Cerebellar cortex (tissue), 1 donor: ENCODE results near the gene CNDP2.
"Not testable (repeated sequence)": the region's sequence is repeated elsewhere in the genome, so short reads cannot be mapped to it uniquely, and the experiment has no call there.

Source experiments
- DNase-seq: peaks from one replicate; pipeline ENCODE4 v3.0.0-alpha.2; 2015; ENCODE audit warnings: low spot score

CNDP2 gene

DNA sequence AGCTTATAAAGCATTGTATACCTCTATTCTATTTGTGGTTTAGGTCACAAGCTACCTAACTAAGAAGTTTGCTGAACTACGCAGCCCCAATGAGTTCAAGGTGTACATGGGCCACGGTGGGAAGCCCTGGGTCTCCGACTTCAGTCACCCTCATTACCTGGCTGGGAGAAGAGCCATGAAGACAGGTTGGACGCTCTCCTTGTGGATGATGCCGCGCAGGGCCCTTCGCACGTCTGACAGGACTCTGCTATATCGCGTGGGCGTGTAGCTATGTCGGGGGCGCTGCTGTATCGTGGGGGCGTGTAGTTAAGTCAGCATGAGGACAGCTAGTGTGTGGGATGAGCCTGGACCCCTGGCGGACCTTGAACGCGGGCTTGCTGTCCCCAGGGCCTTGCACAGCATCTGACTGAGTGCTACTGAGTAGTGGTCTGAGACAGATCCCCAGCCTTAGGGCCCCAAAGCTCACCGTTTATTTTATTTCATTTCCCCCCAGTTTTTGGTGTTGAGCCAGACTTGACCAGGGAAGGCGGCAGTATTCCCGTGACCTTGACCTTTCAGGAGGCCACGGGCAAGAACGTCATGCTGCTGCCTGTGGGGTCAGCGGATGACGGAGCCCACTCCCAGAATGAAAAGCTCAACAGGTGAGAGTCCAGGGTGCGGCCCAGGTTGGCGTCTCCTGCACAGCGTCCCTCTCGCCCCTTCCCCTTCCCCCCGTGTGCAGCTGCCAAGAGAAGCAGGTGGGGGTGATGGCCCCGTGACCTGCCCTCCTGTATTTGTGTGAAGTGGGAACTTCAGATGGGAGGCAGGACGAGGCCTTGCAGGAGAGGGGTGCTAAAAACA lies 22.5 kb downstream of the CNDP2 start:
- no peak for DNase-seq

DNA sequence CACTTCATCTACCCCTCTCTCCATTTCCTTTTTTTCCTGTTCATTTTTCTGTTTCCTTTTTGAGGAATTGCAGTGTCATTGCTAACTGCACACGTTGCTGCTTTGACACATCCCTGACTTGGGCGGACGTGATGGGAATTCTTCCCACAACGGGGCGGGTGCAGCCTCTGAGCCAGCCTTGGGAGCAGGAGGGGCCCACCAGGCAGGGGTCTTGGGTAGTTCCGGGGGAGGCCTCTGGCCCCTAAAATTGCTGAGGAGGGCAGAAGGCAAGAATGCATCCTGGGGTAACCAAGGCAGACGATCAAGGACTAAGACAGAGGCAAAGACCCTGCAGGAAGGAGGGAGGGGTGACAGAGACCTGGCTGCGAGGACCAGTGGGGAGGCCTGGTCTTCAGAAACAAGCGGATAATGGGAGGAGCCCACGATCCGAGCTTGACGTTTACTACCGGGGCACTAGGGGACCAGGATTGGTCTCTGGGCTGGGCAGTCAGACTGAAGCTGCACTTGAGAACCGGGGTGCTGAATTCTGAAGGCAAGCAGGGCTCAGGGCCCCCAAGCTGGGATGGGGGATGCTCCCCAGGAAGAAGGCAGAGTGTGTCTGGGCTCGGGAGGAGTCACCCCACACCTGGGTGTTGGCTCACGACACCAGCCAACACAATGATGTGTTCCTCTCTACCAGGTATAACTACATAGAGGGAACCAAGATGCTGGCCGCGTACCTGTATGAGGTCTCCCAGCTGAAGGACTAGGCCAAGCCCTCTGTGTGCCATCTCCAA lies 23.3 kb downstream of the CNDP2 start:
- DNase-seq: no peak

GRCh38 chr18:74520096-74520833 lies 24.1 kb downstream of the CNDP2 start:
- DNase-seq: no peak

DNA sequence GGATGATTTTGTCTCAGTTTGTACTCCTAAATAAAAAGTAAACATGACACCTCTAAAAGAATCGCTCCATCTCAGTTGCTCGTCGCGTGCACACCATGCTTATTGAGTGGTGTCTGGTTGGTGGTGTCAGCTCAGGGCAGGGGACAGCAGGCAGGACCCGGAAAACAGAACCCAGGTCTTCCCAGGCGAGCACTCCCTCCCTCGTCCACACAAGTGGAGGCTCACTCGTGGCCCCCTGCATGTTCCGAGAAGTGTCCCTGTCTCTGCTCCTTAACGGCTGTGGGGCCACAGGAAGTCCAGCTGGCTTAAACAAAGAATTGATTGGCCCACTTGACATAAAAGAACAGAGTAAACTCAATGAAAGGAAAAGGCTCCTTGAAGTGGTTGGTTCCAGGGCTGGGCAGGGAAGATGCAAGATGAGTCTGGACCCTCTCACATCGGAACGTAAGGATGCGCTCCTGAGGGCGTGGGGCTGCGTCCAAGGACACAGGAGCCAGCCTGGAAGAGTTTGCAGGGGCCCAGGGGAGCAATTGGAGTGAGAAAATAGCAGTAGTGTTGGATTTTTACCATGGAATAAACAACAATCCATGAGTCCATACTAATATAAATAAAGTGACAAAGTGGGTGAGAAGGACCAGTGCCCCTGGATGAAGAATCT lies 25.0 kb downstream of the CNDP2 start:
- no peak for DNase-seq

- no peak for DNase-seq
Measured at GRCh38 chr18:74522635-74523548, 26.7 kb downstream of the CNDP2 start.

DNA sequence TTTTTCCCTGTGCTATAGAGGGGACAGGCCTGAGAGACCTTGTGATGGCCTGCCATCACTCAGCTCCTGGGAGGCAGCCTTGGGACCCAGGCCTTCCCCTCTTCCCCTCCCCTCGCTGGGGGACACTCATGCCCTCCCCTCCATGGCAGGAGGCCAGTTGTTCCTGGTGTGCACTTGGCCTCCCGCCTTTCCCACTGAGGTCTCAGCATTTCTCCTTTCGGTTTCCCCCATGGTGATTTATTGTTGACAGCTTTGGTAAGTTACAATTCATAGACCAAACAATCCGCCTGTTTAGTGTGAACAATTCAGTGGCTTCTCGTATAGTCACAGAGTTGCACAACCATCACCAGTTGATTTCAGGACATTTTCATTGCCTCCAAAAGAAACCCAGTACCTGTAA lies 27.9 kb downstream of the CNDP2 start:
- DNase-seq: no peak

GRCh38 chr18:74524915-74525314 lies 28.8 kb downstream of the CNDP2 start:
- DNase-seq: not testable (repeated sequence)

DNA sequence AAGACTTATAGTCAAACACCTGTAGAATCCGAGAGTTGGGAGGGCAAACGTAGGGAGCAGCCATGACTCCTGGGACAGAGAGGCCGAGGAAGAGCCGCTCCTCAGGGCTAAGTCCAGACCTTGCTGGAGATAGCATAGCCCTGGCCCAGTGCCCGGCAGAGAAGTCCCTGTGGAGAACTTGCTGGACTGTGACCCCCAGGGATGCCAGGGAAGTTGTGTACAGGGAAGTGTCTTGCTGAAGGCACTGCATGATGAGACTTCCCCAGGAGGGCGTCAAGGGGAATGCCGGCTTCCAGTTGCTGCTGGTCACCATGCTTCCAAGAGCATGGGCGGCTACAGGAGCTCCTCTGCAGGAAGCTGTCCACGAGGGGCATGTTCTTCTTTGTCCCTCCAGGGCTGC lies 29.6 kb downstream of the CNDP2 start:
- DNase-seq: no peak

DNA sequence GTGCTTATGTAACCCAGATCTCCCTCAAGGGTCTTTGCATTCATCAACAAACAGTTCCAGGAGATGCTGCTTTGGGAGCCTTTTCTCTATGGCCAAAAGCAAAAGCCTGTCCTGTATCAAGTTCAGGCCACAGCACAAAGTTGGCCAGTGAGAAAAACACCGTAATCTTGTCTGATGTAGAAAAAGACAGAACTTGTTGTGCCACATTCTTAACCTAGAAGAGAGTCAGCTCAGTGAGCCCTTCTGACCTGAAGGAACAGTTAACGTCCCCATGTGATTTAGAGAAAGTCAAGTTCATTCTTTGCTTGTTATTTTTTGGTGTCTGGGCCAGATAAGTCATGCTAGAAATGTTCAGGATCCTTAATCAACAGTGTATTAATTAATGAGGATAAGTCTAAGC lies 30.3 kb downstream of the CNDP2 start:
- DNase-seq: no peak

- DNase-seq: no peak
Measured at GRCh38 chr18:74528478-74528877, 32.3 kb downstream of the CNDP2 start.

- no peak for DNase-seq
Measured at GRCh38 chr18:74528913-74529312, 32.8 kb downstream of the CNDP2 start.

GRCh38 chr18:74529378-74529777 lies 33.2 kb downstream of the CNDP2 start:
- DNase-seq: no peak

DNA sequence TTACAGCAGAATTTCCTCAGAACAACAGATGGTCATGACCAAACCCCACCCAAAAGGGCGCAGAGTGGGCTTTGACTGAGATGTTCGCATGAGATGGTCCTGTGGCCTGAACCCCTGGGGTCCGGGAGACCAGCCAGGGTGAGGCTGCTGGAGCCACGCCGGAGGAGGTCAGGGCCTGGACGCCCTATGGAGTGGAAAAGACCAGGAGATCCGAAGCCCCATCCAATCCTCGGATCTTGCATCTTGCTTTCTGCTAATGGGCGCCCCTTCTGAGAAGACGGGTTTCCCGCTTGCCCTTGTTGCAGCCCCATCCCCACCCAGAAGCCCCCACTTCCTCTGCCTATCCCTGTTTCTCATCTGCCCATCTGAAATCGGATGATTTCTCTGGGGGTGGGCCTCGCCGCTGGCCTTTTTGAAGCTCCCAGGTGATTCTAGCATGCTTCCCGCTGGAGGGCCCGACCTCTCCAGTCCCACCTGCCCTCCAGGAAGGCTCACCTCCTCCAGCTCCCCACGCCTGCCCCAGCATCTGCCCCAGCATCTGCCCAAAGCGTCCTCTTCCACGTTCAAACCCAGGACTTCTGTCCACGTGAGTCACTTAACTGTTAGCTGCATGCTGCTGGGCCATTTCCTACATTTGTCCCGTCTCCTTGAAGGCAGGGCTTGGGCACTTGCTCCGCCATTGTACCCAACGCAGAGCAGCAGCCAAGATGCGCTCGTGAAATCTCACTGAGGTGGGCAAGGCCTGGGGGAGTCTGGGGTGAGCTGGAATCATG lies 33.8 kb downstream of the CNDP2 start:
- no peak for DNase-seq

- DNase-seq: no peak
Measured at GRCh38 chr18:74530584-74530862, 34.4 kb downstream of the CNDP2 start.

GRCh38 chr18:74531043-74531442 lies 34.9 kb downstream of the CNDP2 start:
- DNase-seq: no peak

DNA sequence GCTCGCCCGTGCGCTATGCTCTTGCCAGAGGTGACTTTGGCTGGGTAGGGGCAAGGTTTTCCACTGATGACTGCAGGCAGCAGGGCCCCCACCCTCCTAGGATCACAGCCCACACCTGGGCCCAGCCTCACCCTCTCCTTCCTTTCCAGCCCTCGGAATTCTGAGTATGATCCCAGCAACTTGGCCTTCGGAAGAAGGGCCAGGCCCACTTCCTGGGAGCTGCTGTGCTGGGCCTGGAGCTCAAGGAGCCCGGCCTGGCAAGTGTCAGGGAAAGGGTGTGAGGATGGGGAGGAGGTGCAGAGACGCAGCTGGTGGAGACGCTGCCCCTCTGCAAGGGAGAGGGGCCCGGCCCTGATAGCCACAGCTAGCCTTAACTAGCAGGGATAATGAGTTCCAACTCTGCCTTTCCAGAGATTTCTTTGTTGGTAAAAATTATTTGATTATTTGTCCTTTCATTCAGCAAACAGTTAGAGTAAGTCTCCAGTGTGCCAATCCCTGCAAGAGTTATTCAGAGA lies 36.4 kb downstream of the CNDP2 start:
- no peak for DNase-seq

DNA sequence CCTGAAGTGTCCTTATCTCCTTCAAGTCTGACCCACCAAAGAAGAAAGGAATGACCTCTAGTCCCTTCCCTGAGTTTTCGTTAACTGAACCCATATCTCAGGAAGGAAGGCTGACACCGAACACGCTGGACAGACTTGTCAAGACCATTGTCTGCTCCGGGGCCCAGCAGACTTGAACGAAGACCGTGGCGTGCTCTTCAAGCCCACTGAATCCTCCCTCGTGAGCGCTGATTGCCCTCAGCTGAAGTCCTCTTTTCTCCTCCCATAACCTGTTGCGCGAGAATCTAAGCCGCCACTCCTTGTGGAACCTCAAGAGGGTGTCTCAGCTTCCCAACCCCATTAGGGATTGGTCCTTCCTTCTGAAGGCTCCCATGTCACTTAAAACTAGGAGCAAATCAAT lies 37.5 kb downstream of the CNDP2 start:
- no peak for DNase-seq

GRCh38 chr18:74534150-74534969 lies 38.2 kb downstream of the CNDP2 start, which contains the start of gene CNDP1:
TSS of gene CNDP1 (plus strand) at chr18:74534500. CDS start at chr18:74534668, 168 bp downstream.
- DNase-seq: no peak

DNA sequence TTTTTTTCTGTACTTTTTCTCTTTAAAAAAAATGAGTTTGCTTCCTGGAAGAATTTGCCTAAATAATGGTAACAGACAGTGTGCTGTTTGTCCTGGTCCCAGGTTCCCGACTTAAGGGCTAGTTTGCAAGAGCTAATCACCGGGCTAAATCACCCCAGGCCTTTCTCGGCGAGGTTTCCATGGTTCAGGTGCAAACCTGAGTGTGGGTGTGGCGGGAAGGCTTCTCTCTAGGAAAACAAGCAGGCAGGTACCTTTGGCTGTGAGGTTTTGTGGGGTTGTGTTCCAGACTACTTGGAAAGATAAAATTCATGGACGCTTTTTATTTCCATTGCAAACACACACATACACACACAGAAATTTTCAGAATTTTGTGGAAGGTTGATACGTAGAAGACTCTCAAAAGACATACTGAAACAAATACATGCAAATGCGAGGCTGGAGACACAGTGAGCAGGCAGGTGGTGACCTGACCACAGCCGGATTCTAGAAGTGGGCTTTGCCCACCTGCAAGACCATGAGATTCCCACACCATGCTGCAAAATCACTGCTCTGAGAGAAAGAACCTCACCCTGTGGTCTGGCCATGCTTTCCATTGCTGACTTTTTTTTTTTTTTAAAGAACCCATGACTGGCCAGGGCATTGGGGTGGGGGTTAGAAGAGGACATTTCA lies 39.0 kb downstream of the CNDP2 start:
- no peak for DNase-seq
